ENCODE data around the gene FHOD3.

FHOD3 gene

GRCh38 chr18:36391426-36392145, 94.1 kb downstream of the FHOD3 start:
- FAIRE-seq (no peak), DNase-seq (ENCODE audit: insufficient read length) (no peak)
- no peak for TF ChIP-seq POLR2AphosphoS5 (IDR thresholded peaks at IDR 0.05; ENCODE audit: low read depth, low read length)
- TF ChIP-seq POLR2A (IDR thresholded peaks at IDR 0.05; ENCODE audit: low read depth, low read length) = no peak
- TF ChIP-seq TAF1 (IDR thresholded peaks at IDR 0.05; ENCODE audit: borderline replicate concordance, low read depth, low read length) = no peak

GRCh38 chr18:36392164-36392978, 94.9 kb downstream of the FHOD3 start:
- DNase-seq (ENCODE audit: insufficient read length) (no peak), FAIRE-seq (no peak)
- no peak for TF ChIP-seq POLR2A (IDR thresholded peaks at IDR 0.05; ENCODE audit: low read depth, low read length)
- TF ChIP-seq TAF1 (IDR thresholded peaks at IDR 0.05; ENCODE audit: borderline replicate concordance, low read depth, low read length) = no peak
- TF ChIP-seq POLR2AphosphoS5 (IDR thresholded peaks at IDR 0.05; ENCODE audit: low read depth, low read length) = no peak

- DNase-seq (ENCODE audit: insufficient read length) (no peak), FAIRE-seq (no peak)
- TF ChIP-seq POLR2AphosphoS5 (IDR thresholded peaks at IDR 0.05; ENCODE audit: low read depth, low read length) = no peak
- no peak for TF ChIP-seq POLR2A (IDR thresholded peaks at IDR 0.05; ENCODE audit: low read depth, low read length)
- TF ChIP-seq TAF1 (IDR thresholded peaks at IDR 0.05; ENCODE audit: borderline replicate concordance, low read depth, low read length) = no peak
These were observed 95.4 kb downstream of the FHOD3 start for GRCh38 chr18:36392979-36393287.

- no peak for FAIRE-seq
- TF ChIP-seq TAF1 (IDR thresholded peaks at IDR 0.05; ENCODE audit: borderline replicate concordance, low read depth, low read length) (no peak), POLR2A (IDR thresholded peaks at IDR 0.05; ENCODE audit: low read depth, low read length) (no peak), POLR2AphosphoS5 (IDR thresholded peaks at IDR 0.05; ENCODE audit: low read depth, low read length) (no peak)
- DNase-seq (ENCODE audit: insufficient read length) = no peak
These were observed 97.0 kb downstream of the FHOD3 start for GRCh38 chr18:36394486-36394885.

- TF ChIP-seq TAF1 (IDR thresholded peaks at IDR 0.05; ENCODE audit: borderline replicate concordance, low read depth, low read length) = no peak
- no peak for TF ChIP-seq POLR2A (IDR thresholded peaks at IDR 0.05; ENCODE audit: low read depth, low read length)
- no peak for TF ChIP-seq POLR2AphosphoS5 (IDR thresholded peaks at IDR 0.05; ENCODE audit: low read depth, low read length)
- no peak for DNase-seq (ENCODE audit: insufficient read length)
- no peak for FAIRE-seq
These were observed 98.7 kb downstream of the FHOD3 start for GRCh38 chr18:36396190-36396589.

- TF ChIP-seq POLR2AphosphoS5 (IDR thresholded peaks at IDR 0.05; ENCODE audit: low read depth, low read length) = no peak
- no peak for TF ChIP-seq TAF1 (IDR thresholded peaks at IDR 0.05; ENCODE audit: borderline replicate concordance, low read depth, low read length)
- TF ChIP-seq POLR2A (IDR thresholded peaks at IDR 0.05; ENCODE audit: low read depth, low read length) = no peak
- no peak for DNase-seq (ENCODE audit: insufficient read length)
- FAIRE-seq = no peak
These were observed 99.5 kb downstream of the FHOD3 start for GRCh38 chr18:36397033-36397432.

GRCh38 chr18:36398419-36398818, 100.9 kb downstream of the FHOD3 start:
- DNase-seq (ENCODE audit: insufficient read length) (no peak), FAIRE-seq (no peak)
- TF ChIP-seq TAF1 (IDR thresholded peaks at IDR 0.05; ENCODE audit: borderline replicate concordance, low read depth, low read length) (no peak), POLR2A (IDR thresholded peaks at IDR 0.05; ENCODE audit: low read depth, low read length) (no peak), POLR2AphosphoS5 (IDR thresholded peaks at IDR 0.05; ENCODE audit: low read depth, low read length) (no peak)

GRCh38 chr18:36399055-36399454, 101.5 kb downstream of the FHOD3 start:
- TF ChIP-seq TAF1 (IDR thresholded peaks at IDR 0.05; ENCODE audit: borderline replicate concordance, low read depth, low read length) = no peak
- TF ChIP-seq POLR2AphosphoS5 (IDR thresholded peaks at IDR 0.05; ENCODE audit: low read depth, low read length) = no peak
- TF ChIP-seq POLR2A (IDR thresholded peaks at IDR 0.05; ENCODE audit: low read depth, low read length) = no peak
- FAIRE-seq (no peak), DNase-seq (ENCODE audit: insufficient read length) (no peak)

GRCh38 chr18:36401462-36401861, 103.9 kb downstream of the FHOD3 start:
- no peak for FAIRE-seq
- DNase-seq (ENCODE audit: insufficient read length) = no peak
- TF ChIP-seq POLR2A (IDR thresholded peaks at IDR 0.05; ENCODE audit: low read depth, low read length) (no peak), TAF1 (IDR thresholded peaks at IDR 0.05; ENCODE audit: borderline replicate concordance, low read depth, low read length) (no peak), POLR2AphosphoS5 (IDR thresholded peaks at IDR 0.05; ENCODE audit: low read depth, low read length) (no peak)

GRCh38 chr18:36402765-36403396, 105.4 kb downstream of the FHOD3 start:
- TF ChIP-seq POLR2AphosphoS5 (IDR thresholded peaks at IDR 0.05; ENCODE audit: low read depth, low read length) (no peak), TAF1 (IDR thresholded peaks at IDR 0.05; ENCODE audit: borderline replicate concordance, low read depth, low read length) (no peak)
- DNase-seq (ENCODE audit: insufficient read length) (no peak), FAIRE-seq (no peak)

- TF ChIP-seq POLR2AphosphoS5 (IDR thresholded peaks at IDR 0.05; ENCODE audit: low read depth, low read length) (no peak), TAF1 (IDR thresholded peaks at IDR 0.05; ENCODE audit: borderline replicate concordance, low read depth, low read length) (no peak)
- no peak for DNase-seq (ENCODE audit: insufficient read length)
- no peak for FAIRE-seq
These were observed 106.6 kb downstream of the FHOD3 start for GRCh38 chr18:36403896-36404820.

Measured in GM12892 (cell line).